Measurements from ENCODE around the gene DOCK10.

The DOCK10 gene

GRCh38 chr2:224869601-224870233 is 172.6 kb downstream of the DOCK10 start:
- no peak for DNase-seq

GRCh38 chr2:224865016-224865415 is 177.3 kb downstream of the DOCK10 start:
- DNase-seq, result no peak

GRCh38 chr2:224861266-224861665 is 181.0 kb downstream of the DOCK10 start:
- DNase-seq, result no peak

GRCh38 chr2:224860786-224861185 is 181.5 kb downstream of the DOCK10 start:
- DNase-seq, result no peak

GRCh38 chr2:224851811-224852210 is 190.5 kb downstream of the DOCK10 start:
- DNase-seq, result no peak

- DNase-seq, result no peak
Observed at GRCh38 chr2:224850081-224850480, 192.2 kb downstream of the DOCK10 start.

GRCh38 chr2:224849264-224849663 is 193.0 kb downstream of the DOCK10 start:
- no peak for DNase-seq

GRCh38 chr2:224847961-224848850 is 194.1 kb downstream of the DOCK10 start:
- no peak for DNase-seq

- no peak for DNase-seq
Observed at GRCh38 chr2:224847381-224847780, 194.9 kb downstream of the DOCK10 start.

GRCh38 chr2:224846686-224847085 is 195.6 kb downstream of the DOCK10 start:
- no peak for DNase-seq

GRCh38 chr2:224846161-224846560 is 196.1 kb downstream of the DOCK10 start:
- no peak for DNase-seq

- DNase-seq, result no peak
Observed at GRCh38 chr2:224843141-224843540, 199.1 kb downstream of the DOCK10 start.

GRCh38 chr2:224841910-224842309 is 200.4 kb downstream of the DOCK10 start:
- no peak for DNase-seq

GRCh38 chr2:224838335-224838734 is 203.9 kb downstream of the DOCK10 start:
- DNase-seq, result no peak

- no peak for DNase-seq
Observed at GRCh38 chr2:224837558-224837957, 204.7 kb downstream of the DOCK10 start.

- DNase-seq, result no peak
Observed at GRCh38 chr2:224837066-224837465, 205.2 kb downstream of the DOCK10 start.

GRCh38 chr2:224836263-224836662 is 206.0 kb downstream of the DOCK10 start:
- DNase-seq, result no peak

- DNase-seq, result no peak
Observed at GRCh38 chr2:224835405-224835804, 206.9 kb downstream of the DOCK10 start.

- DNase-seq, result no peak
Observed at GRCh38 chr2:224833986-224834385, 208.3 kb downstream of the DOCK10 start.

GRCh38 chr2:224832207-224832606 is 210.1 kb downstream of the DOCK10 start:
- DNase-seq, result no peak

GRCh38 chr2:224831530-224831929 is 210.7 kb downstream of the DOCK10 start:
- no peak for DNase-seq

- DNase-seq, result no peak
Observed at GRCh38 chr2:224820283-224820991, 221.8 kb downstream of the DOCK10 start.

GRCh38 chr2:224819075-224819474 is 223.2 kb downstream of the DOCK10 start:
- DNase-seq, result no peak

- no peak for DNase-seq
Observed at GRCh38 chr2:224817676-224818075, 224.6 kb downstream of the DOCK10 start.
